GM23338 (cell line): ENCODE measurements around the gene NEMP2. TPM values are rescaled to one million over a fixed set of nuclear protein-coding genes. Genes with fewer than 3 reads are reported as not detected.
A peak's percentile ranks its signal among the peaks of the same experiment; 100 is the strongest.

Source experiments
- ATAC-seq: fragments of 200-7000 bp; cut with Tn5 transposase; 3 replicates; pipeline ENCODE4 v1.9.1; 2020
- DNase-seq: peaks from one replicate; pipeline ENCODE4 v3.0.0-alpha.2; 2015; ENCODE audit warnings: low spot score
- H2AFZ ChIP-seq: fragments of 200-600 bp; sonication (generic); 2 replicates; pipeline ENCODE4 v1.8.0; 2016; ENCODE audit warnings: antibody characterized with exemption, mild to moderate bottlenecking, moderate library complexity
- H3F3A ChIP-seq: fragments of 200-600 bp; sonication (generic); replicated peaks from 2 replicates; pipeline ENCODE4 v1.8.0; 2017; ENCODE audit warnings: antibody characterized with exemption, mixed run types, low read depth
- H3K27ac ChIP-seq: fragments of 200-600 bp; sonication (generic); 2 replicates; pipeline ENCODE4 v1.6.1; 2016; ENCODE audit warnings: low read depth
- H3K27me3 ChIP-seq: fragments of 200-600 bp; sonication (generic); 2 replicates; pipeline ENCODE4 v1.8.0; 2016; ENCODE audit warnings: mild to moderate bottlenecking, mixed run types, moderate library complexity; ENCODE audit not compliant: insufficient read depth
- H3K36me3 ChIP-seq: fragments of 200-600 bp; sonication (generic); 2 replicates; pipeline ENCODE4 v1.8.0; 2016; ENCODE audit warnings: mild to moderate bottlenecking; ENCODE audit not compliant: insufficient read depth
- H3K4me1 ChIP-seq: fragments of 200-600 bp; sonication (generic); 2 replicates; pipeline ENCODE4 v1.8.0; 2016; ENCODE audit warnings: mild to moderate bottlenecking, moderate library complexity; ENCODE audit not compliant: insufficient read depth
- H3K4me2 ChIP-seq: fragments of 200-600 bp; sonication (generic); 2 replicates; pipeline ENCODE4 v1.7.1; 2017; ENCODE audit warnings: mixed run types
- H3K4me3 ChIP-seq: fragments of 200-600 bp; sonication (generic); 2 replicates; pipeline ENCODE4 v1.6.1; 2016; ENCODE audit warnings: mixed run types
- H3K79me2 ChIP-seq: fragments of 200-600 bp; sonication (generic); replicated peaks from 2 replicates; pipeline ENCODE4 v1.8.0; 2017; ENCODE audit warnings: mild to moderate bottlenecking; ENCODE audit not compliant: insufficient read depth
- H3K9me2 ChIP-seq: fragments of 200-600 bp; sonication (generic); 2 replicates; pipeline ENCODE4 v1.8.0; 2017; ENCODE audit not compliant: insufficient read depth
- H4K20me1 ChIP-seq: fragments of 200-600 bp; sonication (generic); replicated peaks from 2 replicates; pipeline ENCODE4 v1.8.0; 2017; ENCODE audit warnings: mild to moderate bottlenecking; ENCODE audit not compliant: insufficient read depth
- H3K27ac Mint-ChIP-seq: 2 replicates; pipeline ENCODE4 v1.8.0; 2020; ENCODE audit warnings: inconsistent platforms, mild to moderate bottlenecking, moderate library complexity, mixed read lengths
- H3K27me3 Mint-ChIP-seq: 3 replicates; pipeline ENCODE4 v1.8.0; 2022; ENCODE audit warnings: low read depth, mild to moderate bottlenecking, moderate library complexity, mixed read lengths, inconsistent platforms; ENCODE audit not compliant: insufficient read depth, poor library complexity
- H3K36me3 Mint-ChIP-seq: 3 replicates; pipeline ENCODE4 v1.8.0; 2021; ENCODE audit warnings: low read depth, mild to moderate bottlenecking, inconsistent platforms, moderate library complexity, mixed read lengths
- H3K4me1 Mint-ChIP-seq: 3 replicates; pipeline ENCODE4 v1.8.0; 2020; ENCODE audit warnings: mild to moderate bottlenecking, inconsistent platforms, mixed read lengths
- H3K4me3 Mint-ChIP-seq: 3 replicates; pipeline ENCODE4 v1.8.0; 2021; ENCODE audit warnings: moderate library complexity, mild to moderate bottlenecking, inconsistent platforms, mixed read lengths
- H3K9me3 Mint-ChIP-seq: 3 replicates; pipeline ENCODE4 v1.8.0; 2020; ENCODE audit warnings: moderate library complexity, mild to moderate bottlenecking, inconsistent platforms, mixed read lengths
- EZH2phosphoT487 ChIP-seq: fragments of 200-600 bp; sonication (generic); IDR thresholded peaks from one replicate; pipeline ENCODE4 v1.8.1; 2018; ENCODE audit warnings: antibody characterized with exemption; ENCODE audit not compliant: unreplicated experiment
- POLR2AphosphoS5 ChIP-seq: IDR thresholded peaks from 2 replicates; pipeline ENCODE4 v1.6.1; 2016; ENCODE audit warnings: antibody characterized with exemption, low read depth
- STAT1 ChIP-seq: IDR thresholded peaks from one replicate; pipeline ENCODE4 v1.6.1; 2016; ENCODE audit warnings: antibody characterized with exemption; ENCODE audit not compliant: unreplicated experiment
- ZNF114 ChIP-seq: fragments of 250-450 bp; sonication (Bioruptor Pico); IDR thresholded peaks from 2 replicates; pipeline ENCODE4 v1.5.0; 2020; ENCODE audit warnings: mild to moderate bottlenecking, moderate library complexity
- polyA plus RNA-seq: library from polyadenylated mRNA; unstranded; fragments of >200 nt; fragmentation: Nextera tagmentation; extraction: Ambion mirVana; gene quantifications from 2 replicates; pipeline ENCODE4 v1.2.1, GENCODE V29; 2016
- total RNA-seq: library from RNA; depleted of rRNA; stranded (reverse); fragments of >200 nt; shearing (Covaris generic); gene quantifications from 2 replicates; pipeline ENCODE4 v1.2.3, GENCODE V29; 2014
- TF ChIP-seq, protein P1 (sequence below): fragments of 250-450 bp; sonication (Bioruptor Pico); IDR thresholded peaks from 2 replicates; pipeline ENCODE4 v1.5.0; 2020; ENCODE audit warnings: mild to moderate bottlenecking, moderate library complexity
- TF ChIP-seq, protein P2 (sequence below), 2 experiments: fragments of 200-600 bp in 1 of 2; sonication (generic) in 1 of 2; conservative IDR thresholded peaks; 2 replicates each; pipeline versions ENCODE4 v1.5.1 to v1.6.1; 2016 to 2017; ENCODE audit warnings: antibody characterized with exemption in 2 of 2, low read depth in 2 of 2, mild to moderate bottlenecking in 2 of 2, moderate library complexity in 1 of 2

Gene NEMP2
- total and polyA plus RNA-seq, 2 experiments from 2014 or later, result 1.2 to 4.0 TPM

DNA sequence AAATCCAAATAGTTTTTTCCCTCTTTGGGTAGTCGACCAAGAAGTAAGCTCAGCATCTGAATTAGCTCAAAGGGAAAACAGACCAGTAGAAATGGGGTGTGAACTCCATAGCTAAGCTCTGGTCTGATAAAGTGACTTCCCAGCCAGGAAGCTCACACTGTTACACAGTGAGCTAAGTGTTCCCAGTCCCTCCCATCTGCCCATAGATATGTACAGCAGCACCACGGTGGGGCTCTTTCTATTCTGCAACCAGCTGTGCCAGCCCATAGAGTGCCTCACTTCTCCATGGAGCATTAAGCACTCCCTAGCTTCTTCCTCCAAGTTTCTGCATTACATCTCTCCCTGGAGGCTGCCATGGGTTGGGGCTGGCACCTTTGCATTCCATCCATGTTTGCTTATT is 27.6 kb upstream of the NEMP2 start:
- no peak for TF ChIP-seq STAT1
- TF ChIP-seq, protein P1, sequence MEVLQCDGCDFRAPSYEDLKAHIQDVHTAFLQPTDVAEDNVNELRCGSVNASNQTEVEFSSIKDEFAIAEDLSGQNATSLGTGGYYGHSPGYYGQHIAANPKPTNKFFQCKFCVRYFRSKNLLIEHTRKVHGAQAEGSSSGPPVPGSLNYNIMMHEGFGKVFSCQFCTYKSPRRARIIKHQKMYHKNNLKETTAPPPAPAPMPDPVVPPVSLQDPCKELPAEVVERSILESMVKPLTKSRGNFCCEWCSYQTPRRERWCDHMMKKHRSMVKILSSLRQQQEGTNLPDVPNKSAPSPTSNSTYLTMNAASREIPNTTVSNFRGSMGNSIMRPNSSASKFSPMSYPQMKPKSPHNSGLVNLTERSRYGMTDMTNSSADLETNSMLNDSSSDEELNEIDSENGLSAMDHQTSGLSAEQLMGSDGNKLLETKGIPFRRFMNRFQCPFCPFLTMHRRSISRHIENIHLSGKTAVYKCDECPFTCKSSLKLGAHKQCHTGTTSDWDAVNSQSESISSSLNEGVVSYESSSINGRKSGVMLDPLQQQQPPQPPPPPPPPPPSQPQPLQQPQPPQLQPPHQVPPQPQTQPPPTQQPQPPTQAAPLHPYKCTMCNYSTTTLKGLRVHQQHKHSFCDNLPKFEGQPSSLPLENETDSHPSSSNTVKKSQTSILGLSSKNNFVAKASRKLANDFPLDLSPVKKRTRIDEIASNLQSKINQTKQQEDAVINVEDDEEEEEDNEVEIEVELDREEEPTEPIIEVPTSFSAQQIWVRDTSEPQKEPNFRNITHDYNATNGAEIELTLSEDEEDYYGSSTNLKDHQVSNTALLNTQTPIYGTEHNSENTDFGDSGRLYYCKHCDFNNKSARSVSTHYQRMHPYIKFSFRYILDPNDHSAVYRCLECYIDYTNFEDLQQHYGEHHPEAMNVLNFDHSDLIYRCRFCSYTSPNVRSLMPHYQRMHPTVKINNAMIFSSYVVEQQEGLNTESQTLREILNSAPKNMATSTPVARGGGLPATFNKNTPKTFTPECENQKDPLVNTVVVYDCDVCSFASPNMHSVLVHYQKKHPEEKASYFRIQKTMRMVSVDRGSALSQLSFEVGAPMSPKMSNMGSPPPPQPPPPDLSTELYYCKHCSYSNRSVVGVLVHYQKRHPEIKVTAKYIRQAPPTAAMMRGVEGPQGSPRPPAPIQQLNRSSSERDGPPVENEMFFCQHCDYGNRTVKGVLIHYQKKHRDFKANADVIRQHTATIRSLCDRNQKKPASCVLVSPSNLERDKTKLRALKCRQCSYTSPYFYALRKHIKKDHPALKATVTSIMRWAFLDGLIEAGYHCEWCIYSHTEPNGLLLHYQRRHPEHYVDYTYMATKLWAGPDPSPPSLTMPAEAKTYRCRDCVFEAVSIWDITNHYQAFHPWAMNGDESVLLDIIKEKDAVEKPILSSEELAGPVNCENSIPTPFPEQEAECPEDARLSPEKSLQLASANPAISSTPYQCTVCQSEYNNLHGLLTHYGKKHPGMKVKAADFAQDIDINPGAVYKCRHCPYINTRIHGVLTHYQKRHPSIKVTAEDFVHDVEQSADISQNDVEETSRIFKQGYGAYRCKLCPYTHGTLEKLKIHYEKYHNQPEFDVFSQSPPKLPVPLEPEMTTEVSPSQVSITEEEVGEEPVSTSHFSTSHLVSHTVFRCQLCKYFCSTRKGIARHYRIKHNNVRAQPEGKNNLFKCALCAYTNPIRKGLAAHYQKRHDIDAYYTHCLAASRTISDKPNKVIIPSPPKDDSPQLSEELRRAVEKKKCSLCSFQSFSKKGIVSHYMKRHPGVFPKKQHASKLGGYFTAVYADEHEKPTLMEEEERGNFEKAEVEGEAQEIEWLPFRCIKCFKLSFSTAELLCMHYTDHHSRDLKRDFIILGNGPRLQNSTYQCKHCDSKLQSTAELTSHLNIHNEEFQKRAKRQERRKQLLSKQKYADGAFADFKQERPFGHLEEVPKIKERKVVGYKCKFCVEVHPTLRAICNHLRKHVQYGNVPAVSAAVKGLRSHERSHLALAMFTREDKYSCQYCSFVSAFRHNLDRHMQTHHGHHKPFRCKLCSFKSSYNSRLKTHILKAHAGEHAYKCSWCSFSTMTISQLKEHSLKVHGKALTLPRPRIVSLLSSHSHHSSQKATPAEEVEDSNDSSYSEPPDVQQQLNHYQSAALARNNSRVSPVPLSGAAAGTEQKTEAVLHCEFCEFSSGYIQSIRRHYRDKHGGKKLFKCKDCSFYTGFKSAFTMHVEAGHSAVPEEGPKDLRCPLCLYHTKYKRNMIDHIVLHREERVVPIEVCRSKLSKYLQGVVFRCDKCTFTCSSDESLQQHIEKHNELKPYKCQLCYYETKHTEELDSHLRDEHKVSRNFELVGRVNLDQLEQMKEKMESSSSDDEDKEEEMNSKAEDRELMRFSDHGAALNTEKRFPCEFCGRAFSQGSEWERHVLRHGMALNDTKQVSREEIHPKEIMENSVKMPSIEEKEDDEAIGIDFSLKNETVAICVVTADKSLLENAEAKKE (CRISPR knock-in tag), result 0 out of 2 replicates have a peak, but pooled peaks have one; percentile 52
- no peak for TF ChIP-seq EZH2phosphoT487
- Histone ChIP-seq H4K20me1 (0 out of 2 replicates have a peak, but pooled peaks cover 3% of the 10 kb centered on the region), H3F3A (no peaks in the 10 kb centered on the region), H3K4me3 (no peak overlapping the region), H3K4me1 (no peaks in the 10 kb centered on the region), H3K9me2 (no peaks in the 10 kb centered on the region), H3K79me2 (no peaks in the 10 kb centered on the region), H3K36me3 (0 out of 2 replicates have a peak, but pooled peaks cover 3% of the 10 kb centered on the region), H3K27me3 (no peaks in the 10 kb centered on the region), H2AFZ (no peak overlapping the region), H3K4me2 (no peak overlapping the region), H3K27ac (no peak overlapping the region)
- peak; percentile 19 for DNase-seq
- H3K27ac Mint-ChIP-seq, result no peak overlapping the region
- no peak overlapping the region for H3K4me3 Mint-ChIP-seq
- peaks cover 19% of the 10 kb centered on the region for H3K4me1 Mint-ChIP-seq
- H3K36me3 Mint-ChIP-seq, result no peaks in the 10 kb centered on the region; the same call in 1 of the 3 replicates
- peaks cover 4% of the 10 kb centered on the region; the same call in 2 of the 3 replicates for H3K9me3 Mint-ChIP-seq
- H3K27me3 Mint-ChIP-seq, result no peaks in the 10 kb centered on the region
- peak; percentile 91 for ATAC-seq

DNA sequence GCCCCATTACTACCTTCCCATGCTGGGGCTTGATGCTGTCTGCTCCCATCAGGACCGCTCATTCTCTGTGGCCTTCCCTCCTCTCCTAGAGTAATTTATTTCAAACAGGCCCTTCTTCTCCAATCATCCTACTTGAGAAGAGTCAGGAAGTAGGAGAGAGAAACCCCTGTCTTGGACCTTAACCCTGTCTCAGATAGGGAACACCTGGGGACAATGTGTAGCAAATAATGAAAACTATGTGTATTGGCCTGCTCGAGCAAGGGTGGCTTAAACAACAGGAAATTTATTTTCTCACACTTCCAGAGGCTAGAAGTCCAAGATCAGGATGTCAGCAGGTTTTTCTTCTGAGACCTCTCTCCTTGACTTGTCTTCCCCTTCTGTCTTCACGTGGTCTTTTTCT is 26.6 kb upstream of the NEMP2 start:
- H3K27me3 Mint-ChIP-seq, result no peaks in the 10 kb centered on the region
- no peak overlapping the region for H3K27ac Mint-ChIP-seq
- Histone ChIP-seq H3K4me3 (no peak overlapping the region), H3K4me1 (no peaks in the 10 kb centered on the region), H3K9me2 (no peaks in the 10 kb centered on the region), H3K79me2 (no peaks in the 10 kb centered on the region), H3K4me2 (no peak overlapping the region), H3K27me3 (no peaks in the 10 kb centered on the region), H3F3A (no peaks in the 10 kb centered on the region), H4K20me1 (0 out of 2 replicates have a peak, but pooled peaks cover 3% of the 10 kb centered on the region), H3K36me3 (no peaks in the 10 kb centered on the region), H3K27ac (no peak overlapping the region), H2AFZ (no peak overlapping the region)
- H3K4me1 Mint-ChIP-seq, result peaks cover 19% of the 10 kb centered on the region
- no peak overlapping the region for H3K4me3 Mint-ChIP-seq
- H3K36me3 Mint-ChIP-seq, result no peaks in the 10 kb centered on the region
- no peaks in the 10 kb centered on the region for H3K9me3 Mint-ChIP-seq
- TF ChIP-seq, protein P2, sequence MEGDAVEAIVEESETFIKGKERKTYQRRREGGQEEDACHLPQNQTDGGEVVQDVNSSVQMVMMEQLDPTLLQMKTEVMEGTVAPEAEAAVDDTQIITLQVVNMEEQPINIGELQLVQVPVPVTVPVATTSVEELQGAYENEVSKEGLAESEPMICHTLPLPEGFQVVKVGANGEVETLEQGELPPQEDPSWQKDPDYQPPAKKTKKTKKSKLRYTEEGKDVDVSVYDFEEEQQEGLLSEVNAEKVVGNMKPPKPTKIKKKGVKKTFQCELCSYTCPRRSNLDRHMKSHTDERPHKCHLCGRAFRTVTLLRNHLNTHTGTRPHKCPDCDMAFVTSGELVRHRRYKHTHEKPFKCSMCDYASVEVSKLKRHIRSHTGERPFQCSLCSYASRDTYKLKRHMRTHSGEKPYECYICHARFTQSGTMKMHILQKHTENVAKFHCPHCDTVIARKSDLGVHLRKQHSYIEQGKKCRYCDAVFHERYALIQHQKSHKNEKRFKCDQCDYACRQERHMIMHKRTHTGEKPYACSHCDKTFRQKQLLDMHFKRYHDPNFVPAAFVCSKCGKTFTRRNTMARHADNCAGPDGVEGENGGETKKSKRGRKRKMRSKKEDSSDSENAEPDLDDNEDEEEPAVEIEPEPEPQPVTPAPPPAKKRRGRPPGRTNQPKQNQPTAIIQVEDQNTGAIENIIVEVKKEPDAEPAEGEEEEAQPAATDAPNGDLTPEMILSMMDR (conservative IDR thresholded peaks at IDR 0.05; ENCODE audit: low read depth in 2 of 2), result no peak
- TF ChIP-seq POLR2AphosphoS5, result no peak
- no peak for TF ChIP-seq ZNF114 (CRISPR knock-in tag)
- no peak for TF ChIP-seq EZH2phosphoT487
- ATAC-seq, result no peak
- DNase-seq, result no peak
